A549 (cell line): ENCODE results near the gene GFOD2. TPM values are rescaled to one million over a fixed set of nuclear protein-coding genes. Genes with fewer than 3 reads are reported as not detected.
"Not testable (repeated sequence)": the region's sequence is repeated elsewhere in the genome, so short reads cannot be mapped to it uniquely, and the experiment has no call there.

ENCODE experiments used
- ATAC-seq, 2 experiments: fragments of 200-7000 bp in 1 of 2; fragments of >200 bp in 1 of 2; cut with Nextera tagmentation in 1 of 2; cut with Tn5 transposase in 1 of 2; 3 replicates each; pipeline versions ENCODE4 v1.8.0 to v1.9.1; 2018 to 2020; ENCODE audit warnings: mild to moderate bottlenecking in 1 of 2, moderate library complexity in 1 of 2
- CTCF ChIA-PET: fragments of 300-600 bp; sonication (Branson Sonifier 250); formaldehyde crosslinking; extraction: SDS; loops from one replicate; lab custom pipeline; 2021; ENCODE audit warnings: antibody characterized with exemption, inconsistent platforms; lab: Yijun Ruan, JAX
- POLR2A ChIA-PET: fragments of 350-600 bp; formaldehyde crosslinking; extraction: SDS; loops from one replicate; lab custom pipeline; 2021; ENCODE audit warnings: antibody characterized with exemption, inconsistent platforms; lab: Yijun Ruan, JAX
- DNase-seq, 2 experiments: peaks; one replicate each; pipeline versions ENCODE4 v3.0.0 to v3.0.0-alpha.2; 2011 to 2016; ENCODE audit warnings: low read depth in 1 of 2, low spot score in 1 of 2
- FAIRE-seq: peaks from 2 replicates; lab custom pipeline; 2011; peaks lifted over from hg19 to GRCh38; lab: Jason Lieb, UNC
- H3K27ac ChIP-seq, 2 experiments: fragments of >200 bp; sonication (Bioruptor Twin); formaldehyde crosslinking; 3 replicates each; pipeline ENCODE4 v1.5.1; 2016 to 2017
- H3K4me1 ChIP-seq: fragments of >200 bp; sonication (Bioruptor Twin); formaldehyde crosslinking; 3 replicates; pipeline ENCODE4 v1.6.1; 2016
- H3K4me2 ChIP-seq: fragments of >200 bp; sonication (Bioruptor Twin); formaldehyde crosslinking; 3 replicates; pipeline ENCODE4 v1.6.1; 2016
- H3K4me3 ChIP-seq: fragments of >200 bp; sonication (Bioruptor Twin); formaldehyde crosslinking; 3 replicates; pipeline ENCODE4 v1.5.1; 2016
- H3K9me3 ChIP-seq: fragments of >200 bp; sonication (Bioruptor Twin); formaldehyde crosslinking; 3 replicates; pipeline ENCODE4 v1.6.1; 2016
- CBX8 ChIP-seq: fragments of 200-600 bp; sonication (generic); IDR thresholded peaks from 2 replicates; pipeline ENCODE4 v1.6.1; 2016
- EHF ChIP-seq: fragments of 250-450 bp; sonication (Bioruptor Pico); IDR thresholded peaks from 2 replicates; pipeline ENCODE4 v1.5.0; 2020; ENCODE audit warnings: mild to moderate bottlenecking
- GATA3 ChIP-seq: IDR thresholded peaks from 2 replicates; pipeline ENCODE4 v1.6.1; 2012; ENCODE audit warnings: borderline replicate concordance
- HEYL ChIP-seq: fragments of 250-450 bp; sonication (Bioruptor Pico); IDR thresholded peaks from 2 replicates; pipeline ENCODE4 v1.8.0; 2021; ENCODE audit warnings: mild to moderate bottlenecking, moderate library complexity
- HOXB5 ChIP-seq: fragments of 250-450 bp; sonication (Bioruptor Pico); IDR thresholded peaks from 2 replicates; pipeline ENCODE4 v1.5.0; 2020; ENCODE audit warnings: mild to moderate bottlenecking, moderate library complexity
- JUNB ChIP-seq: fragments of >200 bp; sonication (Bioruptor Twin); formaldehyde crosslinking; IDR thresholded peaks from 2 replicates; pipeline ENCODE4 v1.6.1; 2016
- KDM5A ChIP-seq: fragments of 200-600 bp; sonication (generic); IDR thresholded peaks from 2 replicates; pipeline ENCODE4 v1.6.1; 2016; ENCODE audit warnings: antibody characterized with exemption, mild to moderate bottlenecking
- MAZ ChIP-seq: fragments of 150-350 bp; IDR thresholded peaks from 2 replicates; pipeline ENCODE4 v1.6.1; 2014; ENCODE audit warnings: antibody characterized with exemption, low read depth, low read length, borderline replicate concordance
- NR3C1 ChIP-seq: fragments of >200 bp; sonication (Bioruptor Twin); formaldehyde crosslinking; IDR thresholded peaks from 3 replicates; pipeline ENCODE4 v1.6.1; 2017
- POLR2A ChIP-seq: IDR thresholded peaks from 2 replicates; pipeline ENCODE4 v1.6.1; 2012; ENCODE audit warnings: mild to moderate bottlenecking, low read length
- POLR2AphosphoS2 ChIP-seq: conservative IDR thresholded peaks from 2 replicates; pipeline ENCODE4 v1.6.1; 2012; ENCODE audit warnings: low read length, improper control_type of control experiment, inconsistent platforms
- RAD21 ChIP-seq, 2 experiments: fragments of >200 bp in 1 of 2; sonication (Bioruptor Twin) in 1 of 2; formaldehyde crosslinking in 1 of 2; IDR thresholded peaks in 1 of 2; conservative IDR thresholded peaks in 1 of 2; 2 replicates in 1 of 2; 3 replicates in 1 of 2; pipeline ENCODE4 v1.6.1; 2012 to 2018; ENCODE audit warnings: inconsistent platforms in 1 of 2
- RFX5 ChIP-seq: fragments of 450-650 bp; IDR thresholded peaks from 2 replicates; pipeline ENCODE4 v1.7.1; 2014; ENCODE audit warnings: antibody characterized with exemption, mild to moderate bottlenecking, moderate library complexity
- SREBF2 ChIP-seq: fragments of 450-650 bp; IDR thresholded peaks from 2 replicates; pipeline ENCODE4 v1.6.1; 2014; ENCODE audit warnings: mild to moderate bottlenecking, moderate library complexity
- ZFP36 ChIP-seq: fragments of 450-650 bp; IDR thresholded peaks from 2 replicates; pipeline ENCODE4 v1.6.1; 2014; ENCODE audit warnings: borderline replicate concordance; ENCODE audit not compliant: partially characterized antibody
- ZNF302 ChIP-seq: fragments of 250-450 bp; sonication (Bioruptor Pico); IDR thresholded peaks from 2 replicates; pipeline ENCODE4 v1.9.0; 2021; ENCODE audit warnings: inconsistent platforms, mild to moderate bottlenecking, moderate library complexity
- WGBS: methylation state at CpG from one replicate; pipeline ENCODE4 v1.1.6; 2017; ENCODE audit errors: missing lambda C conversion rate; 5-methylcytosine and 5-hydroxymethylcytosine counted together
- polyA plus RNA-seq, 4 experiments: library from polyadenylated mRNA; depleted of rRNA in 3 of 4; stranded (reverse); fragments of >200 nt; fragmentation: RNase III in 1 of 4; extraction: RNeasy Plus Mini Kit Qiagen cat#74134 plus additional on column Dnase treatment in 1 of 4; gene quantifications; 2 replicates in 3 of 4; 3 replicates in 1 of 4; pipeline ENCODE4 v1.2.3, GENCODE V29; 2011 to 2017
- TF ChIP-seq, protein P1 (sequence below): IDR thresholded peaks from 2 replicates; pipeline ENCODE4 v1.6.1; 2012; ENCODE audit warnings: low read depth, borderline replicate concordance
- TF ChIP-seq, protein P2 (sequence below): fragments of 200-600 bp; sonication (generic); IDR thresholded peaks from 2 replicates; pipeline ENCODE4 v1.6.1; 2016; ENCODE audit warnings: antibody characterized with exemption, mild to moderate bottlenecking, moderate library complexity
- TF ChIP-seq, protein P3 (sequence below): fragments of 250-450 bp; sonication (Bioruptor Pico); IDR thresholded peaks from 2 replicates; pipeline ENCODE4 v1.5.0; 2021; ENCODE audit warnings: mild to moderate bottlenecking, moderate library complexity, borderline replicate concordance
- TF ChIP-seq, protein P4 (sequence below): fragments of 450-650 bp; IDR thresholded peaks from 2 replicates; pipeline ENCODE4 v1.6.1; 2014; ENCODE audit warnings: antibody characterized with exemption
- TF ChIP-seq, protein P5 (sequence below): IDR thresholded peaks from 2 replicates; pipeline ENCODE4 v1.6.1; 2012

Gene GFOD2
- polyA plus RNA-seq, 2 of the 4 experiments (the other 2 are of a cell fraction) = 10.3 to 16.4 TPM

DNA sequence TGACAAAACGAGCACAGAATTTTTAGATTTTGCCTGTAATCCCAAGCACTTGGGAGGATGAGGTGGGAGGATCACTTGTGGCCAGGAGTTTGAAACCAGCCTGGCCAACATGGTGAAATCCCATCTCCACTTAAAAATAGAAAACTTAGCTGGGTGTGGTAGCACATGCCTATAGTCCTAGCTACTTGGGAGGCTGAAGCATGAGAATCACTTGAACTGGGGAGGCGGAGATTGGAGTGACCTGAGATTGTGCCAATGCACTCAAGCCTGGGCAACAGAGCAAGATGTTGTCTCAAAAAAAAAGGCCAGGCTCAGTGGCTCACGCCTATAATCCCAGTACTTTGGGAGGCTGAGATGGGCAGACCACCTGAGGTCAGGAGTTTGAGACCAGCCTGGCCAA lies 32.2 kb upstream of the GFOD2 start:
- H3K4me1 ChIP-seq, H3K27ac ChIP-seq, FAIRE-seq, H3K4me2 ChIP-seq, POLR2A ChIA-PET, DNase-seq, H3K4me3 ChIP-seq, ATAC-seq, H3K9me3 ChIP-seq: not testable (repeated sequence)
- WGBS = 88% methylated on average over 3 of the region's 3 CpGs
- CTCF ChIA-PET = interaction anchor here (0.6 to 1.4 kb wide), 4 partner anchors 13 to 170 kb away, joined by 3 to 4 read pairs (median 4); no protein-coding TSS in a partner anchor

DNA sequence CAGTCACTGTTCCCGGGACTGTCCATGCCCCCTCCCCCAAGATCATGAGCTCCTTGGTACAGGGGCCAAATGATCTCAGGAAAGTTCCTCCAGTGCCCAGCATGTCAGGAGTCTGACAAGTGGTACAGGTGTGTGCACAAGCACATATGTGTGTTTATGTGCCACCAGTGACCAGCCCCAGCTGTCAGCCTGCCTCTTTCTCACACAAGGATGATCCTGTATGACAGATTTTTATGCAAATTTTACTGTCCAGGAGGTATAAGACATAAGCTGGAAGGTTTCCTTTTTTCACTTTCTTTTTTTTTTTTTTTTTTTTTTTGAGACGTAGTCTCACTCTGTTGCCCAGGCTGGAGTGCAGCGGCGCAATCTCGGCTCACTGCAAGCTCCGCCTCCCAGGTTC lies 31.4 kb upstream of the GFOD2 start:
- CTCF ChIA-PET = interaction anchor here (1.1 to 1.4 kb wide), 2 partner anchors 12 to 67 kb away, joined by 3 to 4 read pairs; no protein-coding TSS in a partner anchor
- WGBS = 98% methylated on average over 6 of the region's 6 CpGs

DNA sequence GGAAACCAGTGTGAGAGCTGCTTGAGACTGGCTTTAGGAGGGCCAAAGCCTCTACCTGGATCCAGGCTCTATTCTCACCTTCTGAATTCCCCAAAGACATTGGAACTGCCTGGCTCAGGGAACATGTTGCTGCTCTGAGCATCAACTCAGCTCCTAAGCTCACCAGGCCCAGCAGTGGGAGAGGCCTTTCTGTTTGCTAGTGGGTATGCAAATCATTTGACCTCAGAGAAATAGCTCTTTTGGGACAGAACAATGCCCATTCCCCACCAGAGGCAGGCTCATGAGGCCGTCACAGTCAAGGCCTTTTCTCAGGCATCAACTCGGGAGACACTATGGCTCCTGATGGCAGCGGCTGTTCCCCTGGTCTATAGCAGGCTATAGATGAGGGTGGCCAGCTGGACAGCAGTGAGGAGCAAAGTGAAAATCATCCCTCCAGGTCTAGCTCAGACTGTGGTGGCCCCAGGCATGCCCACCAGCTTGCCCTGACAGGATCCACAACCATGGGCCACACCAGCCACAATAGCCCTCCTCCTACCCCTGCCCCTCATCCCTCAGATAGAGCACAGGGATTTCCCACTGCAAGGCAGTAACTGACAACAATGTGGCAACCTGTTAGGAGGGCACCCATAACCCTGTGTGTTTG lies 30.4 kb upstream of the GFOD2 start:
- H3K4me2 ChIP-seq = no peak overlapping the region
- CTCF ChIA-PET = interaction anchor here (1.0 to 1.5 kb wide), 3 partner anchors 67 to 77 kb away, joined by 3 to 5 read pairs (median 4); no protein-coding TSS in a partner anchor

More for the DNA sequence above, 31.4 kb upstream of the GFOD2 start:
- POLR2A ChIA-PET = no interaction called here
- ATAC-seq (no peak), FAIRE-seq (no peak), DNase-seq (no peak)
- Histone ChIP-seq H3K4me2 (no peak overlapping the region), H3K4me1 (no peaks in the 10 kb centered on the region), H3K9me3 (no peaks in the 10 kb centered on the region), H3K27ac (no peak overlapping the region), H3K4me3 (no peak overlapping the region)
- TF ChIP-seq EHF = no peak

DNA sequence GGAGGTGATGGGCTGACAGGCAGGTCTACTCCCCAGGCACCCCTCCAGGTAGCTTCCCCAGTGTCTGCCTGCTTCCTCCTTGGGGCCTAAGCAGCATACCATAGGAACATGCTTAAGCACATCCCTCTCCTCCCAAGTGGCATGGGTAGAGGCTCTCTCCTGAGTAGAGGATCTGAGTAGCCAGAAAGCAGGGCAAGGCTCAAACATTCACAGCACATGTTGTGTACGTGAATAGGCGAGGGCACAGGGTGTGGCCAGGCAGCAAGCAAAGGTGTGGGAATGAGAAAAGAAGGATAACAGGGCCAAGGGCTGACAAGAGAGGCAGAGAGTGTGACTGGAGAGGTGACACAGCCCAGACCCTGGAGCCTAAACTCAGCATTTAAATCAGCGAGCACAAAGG lies 29.7 kb upstream of the GFOD2 start:
- TF ChIP-seq KDM5A (no peak), ZFP36 (no peak), SREBF2 (no peak), POLR2A (no peak), RFX5 (no peak), RAD21 (conservative IDR thresholded peaks at IDR 0.05 in 1 of 2, IDR thresholded peaks at IDR 0.05 in 1 of 2) (no peak), CBX8 (no peak), GATA3 (no peak), HEYL (no peak)
- TF ChIP-seq, protein P1, sequence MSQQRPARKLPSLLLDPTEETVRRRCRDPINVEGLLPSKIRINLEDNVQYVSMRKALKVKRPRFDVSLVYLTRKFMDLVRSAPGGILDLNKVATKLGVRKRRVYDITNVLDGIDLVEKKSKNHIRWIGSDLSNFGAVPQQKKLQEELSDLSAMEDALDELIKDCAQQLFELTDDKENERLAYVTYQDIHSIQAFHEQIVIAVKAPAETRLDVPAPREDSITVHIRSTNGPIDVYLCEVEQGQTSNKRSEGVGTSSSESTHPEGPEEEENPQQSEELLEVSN = no peak
- TF ChIP-seq, protein P2, sequence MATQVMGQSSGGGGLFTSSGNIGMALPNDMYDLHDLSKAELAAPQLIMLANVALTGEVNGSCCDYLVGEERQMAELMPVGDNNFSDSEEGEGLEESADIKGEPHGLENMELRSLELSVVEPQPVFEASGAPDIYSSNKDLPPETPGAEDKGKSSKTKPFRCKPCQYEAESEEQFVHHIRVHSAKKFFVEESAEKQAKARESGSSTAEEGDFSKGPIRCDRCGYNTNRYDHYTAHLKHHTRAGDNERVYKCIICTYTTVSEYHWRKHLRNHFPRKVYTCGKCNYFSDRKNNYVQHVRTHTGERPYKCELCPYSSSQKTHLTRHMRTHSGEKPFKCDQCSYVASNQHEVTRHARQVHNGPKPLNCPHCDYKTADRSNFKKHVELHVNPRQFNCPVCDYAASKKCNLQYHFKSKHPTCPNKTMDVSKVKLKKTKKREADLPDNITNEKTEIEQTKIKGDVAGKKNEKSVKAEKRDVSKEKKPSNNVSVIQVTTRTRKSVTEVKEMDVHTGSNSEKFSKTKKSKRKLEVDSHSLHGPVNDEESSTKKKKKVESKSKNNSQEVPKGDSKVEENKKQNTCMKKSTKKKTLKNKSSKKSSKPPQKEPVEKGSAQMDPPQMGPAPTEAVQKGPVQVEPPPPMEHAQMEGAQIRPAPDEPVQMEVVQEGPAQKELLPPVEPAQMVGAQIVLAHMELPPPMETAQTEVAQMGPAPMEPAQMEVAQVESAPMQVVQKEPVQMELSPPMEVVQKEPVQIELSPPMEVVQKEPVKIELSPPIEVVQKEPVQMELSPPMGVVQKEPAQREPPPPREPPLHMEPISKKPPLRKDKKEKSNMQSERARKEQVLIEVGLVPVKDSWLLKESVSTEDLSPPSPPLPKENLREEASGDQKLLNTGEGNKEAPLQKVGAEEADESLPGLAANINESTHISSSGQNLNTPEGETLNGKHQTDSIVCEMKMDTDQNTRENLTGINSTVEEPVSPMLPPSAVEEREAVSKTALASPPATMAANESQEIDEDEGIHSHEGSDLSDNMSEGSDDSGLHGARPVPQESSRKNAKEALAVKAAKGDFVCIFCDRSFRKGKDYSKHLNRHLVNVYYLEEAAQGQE = no peak
- TF ChIP-seq, protein P3, sequence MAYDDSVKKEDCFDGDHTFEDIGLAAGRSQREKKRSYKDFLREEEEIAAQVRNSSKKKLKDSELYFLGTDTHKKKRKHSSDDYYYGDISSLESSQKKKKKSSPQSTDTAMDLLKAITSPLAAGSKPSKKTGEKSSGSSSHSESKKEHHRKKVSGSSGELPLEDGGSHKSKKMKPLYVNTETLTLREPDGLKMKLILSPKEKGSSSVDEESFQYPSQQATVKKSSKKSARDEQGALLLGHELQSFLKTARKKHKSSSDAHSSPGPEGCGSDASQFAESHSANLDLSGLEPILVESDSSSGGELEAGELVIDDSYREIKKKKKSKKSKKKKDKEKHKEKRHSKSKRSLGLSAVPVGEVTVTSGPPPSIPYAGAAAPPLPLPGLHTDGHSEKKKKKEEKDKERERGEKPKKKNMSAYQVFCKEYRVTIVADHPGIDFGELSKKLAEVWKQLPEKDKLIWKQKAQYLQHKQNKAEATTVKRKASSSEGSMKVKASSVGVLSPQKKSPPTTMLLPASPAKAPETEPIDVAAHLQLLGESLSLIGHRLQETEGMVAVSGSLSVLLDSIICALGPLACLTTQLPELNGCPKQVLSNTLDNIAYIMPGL (CRISPR knock-in tag) = no peak
- TF ChIP-seq, protein P4, sequence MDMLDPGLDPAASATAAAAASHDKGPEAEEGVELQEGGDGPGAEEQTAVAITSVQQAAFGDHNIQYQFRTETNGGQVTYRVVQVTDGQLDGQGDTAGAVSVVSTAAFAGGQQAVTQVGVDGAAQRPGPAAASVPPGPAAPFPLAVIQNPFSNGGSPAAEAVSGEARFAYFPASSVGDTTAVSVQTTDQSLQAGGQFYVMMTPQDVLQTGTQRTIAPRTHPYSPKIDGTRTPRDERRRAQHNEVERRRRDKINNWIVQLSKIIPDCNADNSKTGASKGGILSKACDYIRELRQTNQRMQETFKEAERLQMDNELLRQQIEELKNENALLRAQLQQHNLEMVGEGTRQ = no peak
- WGBS = 89% methylated on average over 3 of the region's 3 CpGs
- H3K4me3 ChIP-seq = no peak overlapping the region
- ChIA-PET POLR2A (no interaction called here), CTCF (interaction anchor here (0.6 to 1.5 kb wide), 4 partner anchors 66 to 242 kb away, joined by 3 to 5 read pairs (median 4); no protein-coding TSS in a partner anchor)
- H3K4me1 ChIP-seq = no peaks in the 10 kb centered on the region
- ATAC-seq = peak in 1 of 2 experiments; percentile 36; a peak in 4 of 6 replicates
- no peaks in the 10 kb centered on the region for H3K9me3 ChIP-seq
- no peak for DNase-seq
- FAIRE-seq = no peak
- no peak overlapping the region for H3K27ac ChIP-seq
- H3K4me2 ChIP-seq = no peak overlapping the region

More for the DNA sequence above, 30.4 kb upstream of the GFOD2 start:
- Histone ChIP-seq H3K27ac (no peak overlapping the region), H3K4me3 (no peak overlapping the region), H3K9me3 (no peaks in the 10 kb centered on the region)
- POLR2A ChIA-PET = no interaction called here
- ATAC-seq (peak; percentile 40 to 56; a peak in 5 of 6 replicates), FAIRE-seq (no peak)
- no peak for TF ChIP-seq MAZ
- no peak for TF ChIP-seq KDM5A
- TF ChIP-seq HOXB5 (CRISPR knock-in tag) = no peak
- no peak for TF ChIP-seq NR3C1
- no peak for TF ChIP-seq EHF
- no peak for TF ChIP-seq JUNB
- TF ChIP-seq CBX8 = no peak
- no peak for TF ChIP-seq POLR2AphosphoS2
- TF ChIP-seq, protein P4 = no peak
- TF ChIP-seq, protein P5, sequence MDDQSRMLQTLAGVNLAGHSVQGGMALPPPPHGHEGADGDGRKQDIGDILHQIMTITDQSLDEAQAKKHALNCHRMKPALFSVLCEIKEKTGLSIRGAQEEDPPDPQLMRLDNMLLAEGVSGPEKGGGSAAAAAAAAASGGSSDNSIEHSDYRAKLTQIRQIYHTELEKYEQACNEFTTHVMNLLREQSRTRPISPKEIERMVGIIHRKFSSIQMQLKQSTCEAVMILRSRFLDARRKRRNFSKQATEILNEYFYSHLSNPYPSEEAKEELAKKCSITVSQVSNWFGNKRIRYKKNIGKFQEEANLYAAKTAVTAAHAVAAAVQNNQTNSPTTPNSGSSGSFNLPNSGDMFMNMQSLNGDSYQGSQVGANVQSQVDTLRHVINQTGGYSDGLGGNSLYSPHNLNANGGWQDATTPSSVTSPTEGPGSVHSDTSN = no peak
- no peak for TF ChIP-seq ZNF302 (CRISPR knock-in tag)
- TF ChIP-seq HEYL = no peak
- TF ChIP-seq, all 56 proteins: peak for 0
- H3K4me1 ChIP-seq = no peaks in the 10 kb centered on the region
- no peak for DNase-seq
- WGBS = 88% methylated on average over 3 of the region's 3 CpGs
